GM21723 (cell line): Measurements from ENCODE around the gene SELENBP1.
"Not testable (repeated sequence)": the region's sequence is repeated elsewhere in the genome, so short reads cannot be mapped to it uniquely, and the experiment has no call there.

Source experiments
- ATAC-seq: cut with Tn5 transposase; IDR thresholded peaks from one replicate; pipeline ENCODE4 v1.9.1; 2021; ENCODE audit warnings: mild to moderate bottlenecking, moderate library complexity; ENCODE audit not compliant: unreplicated experiment

SELENBP1 gene

DNA sequence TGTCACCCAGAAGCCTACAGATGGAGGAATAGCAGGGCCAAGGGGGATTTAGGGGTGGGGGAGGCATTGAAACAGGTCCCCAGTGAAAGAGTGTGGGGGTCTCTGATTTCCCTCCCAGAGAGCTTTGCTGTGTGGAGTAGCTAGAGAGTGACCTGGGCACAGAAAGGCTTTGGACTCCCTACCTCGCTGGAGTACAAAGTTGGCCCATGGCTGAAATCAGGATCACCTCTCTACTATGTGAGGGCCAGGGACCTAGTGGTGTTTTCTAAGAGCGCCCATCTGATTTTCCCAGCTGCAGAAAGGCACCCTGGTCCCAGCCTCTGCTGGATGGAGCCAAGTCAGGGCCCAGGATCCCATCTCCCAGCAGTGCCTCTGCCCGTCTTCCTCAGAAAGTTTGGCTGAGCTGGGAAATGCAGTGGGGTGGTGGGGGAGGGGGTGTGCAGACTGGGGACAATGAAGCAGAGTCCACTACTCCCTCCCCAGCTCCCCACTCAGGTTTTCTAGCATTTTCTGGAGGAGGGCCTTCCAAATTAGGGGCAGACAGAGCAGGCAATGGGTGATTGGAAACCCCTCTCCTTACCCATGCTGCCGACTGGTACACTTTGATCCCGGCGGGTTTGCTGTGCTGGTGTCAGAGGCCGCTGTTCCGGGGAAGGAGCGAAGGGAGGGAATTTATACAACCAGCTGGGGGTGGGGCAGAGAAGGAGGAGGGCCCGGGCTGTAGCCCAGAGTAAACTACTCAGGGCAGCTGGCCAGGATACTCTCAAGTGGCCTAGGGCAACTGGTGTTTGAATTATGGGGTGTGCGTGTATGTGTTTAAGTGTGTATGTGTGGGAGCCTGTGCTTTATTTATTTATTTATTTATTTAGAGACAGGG, at the start of gene SELENBP1:
TSS of gene SELENBP1 (minus strand) at position 648 of the 877 bp plus-strand sequence. CDS start at position 584, 64 bp downstream.
- ATAC-seq, result no peak

DNA sequence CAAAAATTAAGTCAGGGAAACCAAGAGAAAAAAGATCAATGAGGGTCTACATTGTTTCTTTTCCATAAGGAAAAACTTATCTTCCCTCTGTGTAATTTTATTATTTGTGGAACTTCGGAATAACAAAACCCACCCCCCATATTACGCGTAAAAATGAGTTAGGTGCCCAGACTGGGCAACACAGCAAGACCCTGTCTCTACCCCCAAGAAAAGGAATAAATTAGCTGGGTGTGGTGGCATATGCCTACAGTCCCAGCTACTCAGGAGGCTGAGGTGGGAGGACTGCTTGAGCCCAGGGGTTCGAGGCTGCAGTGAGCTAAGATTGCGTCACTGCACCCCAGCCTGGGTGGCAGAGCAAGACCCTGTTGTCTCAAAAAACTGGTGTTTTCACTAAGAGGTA, 47.3 kb upstream of the SELENBP1 start:
- ATAC-seq, result no peak

DNA sequence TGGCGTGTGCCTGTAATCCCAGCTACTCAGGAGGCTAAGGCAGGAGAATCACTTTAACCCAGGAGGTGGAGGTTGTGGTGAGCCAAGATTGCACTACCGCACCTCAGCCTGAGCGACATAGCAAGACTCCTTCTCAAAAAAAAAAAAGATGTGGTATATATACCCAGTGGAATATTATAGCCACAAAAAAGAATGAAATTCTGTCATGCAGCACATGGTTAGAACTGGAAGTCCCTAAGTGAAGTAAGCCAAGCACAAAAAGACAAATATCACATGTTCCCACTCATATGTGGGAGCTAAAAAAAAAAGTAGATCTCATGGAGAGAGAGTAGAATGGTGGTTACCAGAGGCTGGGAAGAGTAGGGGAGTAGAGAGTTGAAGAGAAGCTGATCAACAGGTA, 45.6 kb upstream of the SELENBP1 start:
- no peak for ATAC-seq

DNA sequence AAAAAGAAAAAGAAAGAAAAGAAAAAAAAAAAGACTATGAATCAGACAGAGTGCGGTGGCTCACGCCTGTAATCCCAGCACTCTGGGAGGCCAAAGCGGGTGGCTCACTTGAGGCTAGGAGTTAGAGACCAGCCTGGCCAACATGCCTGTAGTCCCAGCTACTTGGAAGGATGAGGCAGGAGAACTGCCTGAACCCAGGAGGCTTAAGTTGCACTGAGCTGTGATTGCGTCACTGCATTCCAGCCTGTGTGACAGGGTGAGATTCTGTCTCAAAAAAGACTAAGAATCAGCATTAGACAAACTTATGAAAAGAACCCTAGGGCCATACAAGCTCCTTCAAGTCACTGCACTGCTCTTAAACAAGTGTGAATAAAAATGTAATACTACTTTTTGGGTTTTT, 43.7 kb upstream of the SELENBP1 start:
- ATAC-seq, result no peak

DNA sequence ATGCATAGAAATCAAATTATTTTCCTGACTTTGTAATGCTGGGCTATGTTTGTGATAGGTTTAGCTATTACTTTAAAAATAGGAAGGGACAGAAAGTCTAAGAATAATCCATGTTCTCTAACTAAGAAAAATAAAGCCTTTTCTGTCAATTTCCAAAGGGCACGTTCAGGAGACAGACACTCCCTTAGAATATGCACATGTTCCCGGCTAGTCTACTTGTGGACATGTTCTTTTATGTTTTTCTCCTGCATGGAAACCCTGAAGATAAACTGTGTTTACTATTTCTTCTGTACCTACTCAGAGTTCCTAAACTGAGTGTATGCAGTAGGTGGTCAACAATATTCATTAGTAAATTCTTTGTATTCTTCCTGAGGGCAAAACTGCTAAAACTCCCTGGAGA, 39.4 kb upstream of the SELENBP1 start:
- no peak for ATAC-seq

DNA sequence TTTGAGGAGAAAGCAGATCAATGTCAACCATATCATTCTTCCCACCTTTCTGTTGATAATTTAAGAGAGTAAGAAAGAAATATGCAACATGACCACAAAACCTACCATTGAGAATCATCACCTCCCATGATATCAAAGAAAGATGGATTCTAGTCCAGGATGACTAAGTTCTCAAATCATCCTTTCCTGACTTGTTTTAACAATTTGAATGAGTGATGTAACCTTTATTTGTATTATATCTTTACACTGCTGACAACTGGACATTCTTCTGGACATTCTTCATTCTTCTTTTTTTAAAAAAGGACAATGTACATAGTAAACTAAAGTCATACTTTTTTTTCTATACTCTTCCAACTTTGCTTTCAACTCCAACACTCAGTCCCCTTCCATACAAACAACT, 36.4 kb upstream of the SELENBP1 start:
- ATAC-seq, result no peak

DNA sequence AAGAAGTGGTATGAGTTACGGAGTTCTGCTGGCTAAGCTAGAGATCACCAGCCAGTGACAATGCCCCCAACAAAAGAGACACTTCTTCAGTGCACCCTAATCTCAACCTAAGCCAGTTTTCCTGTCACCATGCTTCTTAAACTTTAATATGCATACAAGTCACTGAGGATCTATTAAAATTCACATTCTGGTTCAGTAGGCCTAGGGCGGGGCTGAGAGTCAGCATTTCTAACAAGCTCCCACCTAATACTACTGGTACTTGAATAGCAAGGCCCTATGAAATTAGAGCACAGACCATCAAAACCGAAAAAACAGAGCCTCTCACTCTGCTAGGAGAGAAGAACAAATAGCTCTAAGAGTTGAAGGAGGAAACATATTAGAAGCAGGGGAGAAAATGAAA, 34.8 kb upstream of the SELENBP1 start:
- no peak for ATAC-seq

DNA sequence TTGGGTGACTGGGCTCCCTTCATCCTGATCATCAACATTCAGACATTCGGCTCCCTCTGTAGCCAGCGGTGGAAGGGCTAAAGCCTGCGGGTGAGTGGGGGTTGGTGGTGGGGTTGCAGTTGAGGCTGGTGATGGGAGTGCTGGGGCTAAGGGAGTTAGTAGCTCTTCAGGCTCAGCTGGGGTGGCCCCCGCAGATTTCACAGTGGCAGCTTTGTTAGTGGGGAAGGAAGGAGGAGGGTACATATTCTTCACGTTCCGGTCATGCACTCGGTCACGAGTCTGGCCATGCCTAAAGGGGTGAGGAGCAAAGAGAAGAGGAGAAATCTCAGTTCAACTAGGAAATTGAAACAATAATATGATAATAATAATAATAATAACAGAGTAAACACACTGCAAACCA, 33.7 kb upstream of the SELENBP1 start:
- no peak for ATAC-seq

DNA sequence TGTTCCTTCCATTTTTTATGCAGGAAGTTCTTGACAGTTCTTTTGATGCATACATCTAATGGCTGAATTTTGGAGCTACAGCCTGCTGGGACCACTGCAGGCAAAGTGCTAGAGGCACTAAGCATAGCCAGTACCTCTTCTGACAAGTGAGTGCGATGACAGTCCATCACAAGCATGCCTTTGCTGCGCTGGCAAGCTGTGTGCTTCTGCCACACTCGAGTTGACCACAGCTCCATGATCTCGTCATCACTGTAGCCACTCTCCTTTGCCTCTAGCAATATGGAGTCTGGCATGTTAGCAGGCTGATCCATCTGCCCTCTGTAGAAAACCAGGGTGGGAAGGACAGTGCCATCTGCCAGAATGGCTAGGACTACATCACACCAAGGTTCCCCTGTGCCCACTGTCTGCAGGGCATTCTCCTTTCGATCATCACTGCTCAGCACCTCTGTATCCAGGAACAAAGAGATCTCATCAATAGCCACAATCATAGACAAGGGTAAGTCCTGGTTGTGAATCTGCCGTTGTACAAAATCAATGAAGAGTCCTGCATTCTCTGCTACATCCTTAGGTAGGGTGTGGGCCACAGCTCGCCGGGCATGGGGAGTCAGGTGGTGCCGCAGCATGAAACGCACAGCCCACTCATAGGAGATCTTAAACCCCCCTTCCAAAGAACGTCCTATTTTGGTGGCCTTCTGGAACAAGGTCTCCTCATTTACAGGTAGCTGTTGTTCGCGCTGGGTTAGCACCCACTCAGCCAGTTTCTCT, 32.9 kb upstream of the SELENBP1 start:
- ATAC-seq, result no peak

DNA sequence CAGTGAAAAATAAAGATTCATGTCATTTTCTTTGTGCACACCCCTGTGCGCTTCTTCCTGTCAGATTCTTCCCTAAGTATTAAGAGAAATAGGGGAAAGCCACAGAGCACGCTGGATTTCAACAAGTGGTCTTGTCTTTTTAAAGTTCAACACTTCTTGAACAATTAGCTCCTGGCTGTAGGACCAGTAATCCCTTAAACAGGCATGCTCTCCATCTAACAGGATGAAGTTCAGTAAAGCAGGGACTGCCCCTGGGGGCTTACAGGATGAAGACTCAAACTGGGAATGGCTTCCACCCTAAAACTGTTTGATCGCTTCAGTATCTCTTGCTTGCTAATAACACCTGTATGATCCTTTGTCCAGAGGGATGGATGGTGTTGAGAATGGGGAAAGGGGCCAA, 31.1 kb upstream of the SELENBP1 start:
- ATAC-seq, result no peak

DNA sequence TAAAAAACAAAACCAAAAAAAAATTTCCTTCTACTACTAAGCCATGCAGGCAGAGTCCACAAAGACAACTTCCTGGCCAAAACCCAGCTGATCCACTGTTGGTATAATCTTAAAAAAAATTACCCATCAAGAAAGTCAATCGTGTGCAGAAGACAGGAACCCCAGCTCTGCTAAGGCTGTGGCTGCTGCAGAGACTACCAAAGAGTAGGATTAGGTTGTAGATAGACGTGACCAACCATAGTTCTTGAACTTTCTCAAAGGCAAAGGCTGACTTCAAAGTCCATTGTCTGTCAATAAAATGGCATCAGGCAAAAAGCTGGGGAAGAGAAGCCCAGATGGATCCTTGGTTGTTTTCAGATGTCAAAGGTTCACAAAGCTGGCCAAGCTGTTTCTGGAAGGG, 30.3 kb upstream of the SELENBP1 start:
- ATAC-seq, result no peak

DNA sequence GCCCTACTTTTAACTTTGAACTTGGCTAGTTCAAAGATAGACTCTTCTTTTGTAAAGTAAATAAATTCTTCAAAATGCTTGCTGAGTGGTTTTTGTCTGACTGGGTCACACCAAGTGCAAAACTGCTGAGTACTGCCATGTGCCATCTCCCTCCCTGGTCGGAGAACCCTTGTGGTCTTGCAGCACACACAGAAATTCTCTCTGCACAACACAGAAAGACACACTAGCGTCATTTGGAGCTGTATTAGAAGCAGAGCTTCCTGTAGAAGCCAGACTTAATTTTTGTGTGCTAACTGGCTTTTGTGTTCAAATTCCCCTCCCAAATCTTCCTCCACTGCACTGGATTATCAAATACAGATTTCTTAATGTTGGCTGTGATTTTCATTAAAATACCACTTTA, 29.4 kb upstream of the SELENBP1 start:
- ATAC-seq, result no peak

DNA sequence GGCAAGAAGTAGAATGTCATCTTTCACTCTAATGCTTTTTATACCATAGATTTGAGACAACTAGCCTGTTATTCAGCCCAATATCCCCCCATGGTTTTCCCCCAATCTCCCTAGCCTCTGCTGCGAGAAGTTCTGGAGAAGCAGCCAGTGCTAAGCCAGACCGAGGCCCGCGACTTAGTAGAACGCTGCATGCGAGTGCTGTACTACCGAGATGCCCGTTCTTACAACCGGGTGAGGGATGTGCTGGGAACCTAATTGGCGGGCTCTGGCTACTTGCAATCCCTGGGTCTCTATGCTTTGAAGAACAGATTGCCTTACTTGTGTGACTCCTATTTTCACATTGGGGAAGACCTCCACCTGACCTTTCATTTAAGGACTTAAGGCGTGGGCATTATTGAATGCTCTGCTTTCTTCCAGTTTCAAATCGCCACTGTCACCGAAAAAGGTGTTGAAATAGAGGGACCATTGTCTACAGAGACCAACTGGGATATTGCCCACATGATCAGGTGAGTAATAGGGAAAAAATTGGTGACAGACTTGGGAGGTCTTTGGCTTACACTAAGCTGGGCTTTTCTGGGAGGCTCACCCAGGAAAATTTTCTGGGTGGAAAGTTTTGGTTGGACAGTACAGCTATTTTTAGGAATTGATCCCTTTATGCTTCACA, 28.8 kb upstream of the SELENBP1 start:
- ATAC-seq, result no peak

DNA sequence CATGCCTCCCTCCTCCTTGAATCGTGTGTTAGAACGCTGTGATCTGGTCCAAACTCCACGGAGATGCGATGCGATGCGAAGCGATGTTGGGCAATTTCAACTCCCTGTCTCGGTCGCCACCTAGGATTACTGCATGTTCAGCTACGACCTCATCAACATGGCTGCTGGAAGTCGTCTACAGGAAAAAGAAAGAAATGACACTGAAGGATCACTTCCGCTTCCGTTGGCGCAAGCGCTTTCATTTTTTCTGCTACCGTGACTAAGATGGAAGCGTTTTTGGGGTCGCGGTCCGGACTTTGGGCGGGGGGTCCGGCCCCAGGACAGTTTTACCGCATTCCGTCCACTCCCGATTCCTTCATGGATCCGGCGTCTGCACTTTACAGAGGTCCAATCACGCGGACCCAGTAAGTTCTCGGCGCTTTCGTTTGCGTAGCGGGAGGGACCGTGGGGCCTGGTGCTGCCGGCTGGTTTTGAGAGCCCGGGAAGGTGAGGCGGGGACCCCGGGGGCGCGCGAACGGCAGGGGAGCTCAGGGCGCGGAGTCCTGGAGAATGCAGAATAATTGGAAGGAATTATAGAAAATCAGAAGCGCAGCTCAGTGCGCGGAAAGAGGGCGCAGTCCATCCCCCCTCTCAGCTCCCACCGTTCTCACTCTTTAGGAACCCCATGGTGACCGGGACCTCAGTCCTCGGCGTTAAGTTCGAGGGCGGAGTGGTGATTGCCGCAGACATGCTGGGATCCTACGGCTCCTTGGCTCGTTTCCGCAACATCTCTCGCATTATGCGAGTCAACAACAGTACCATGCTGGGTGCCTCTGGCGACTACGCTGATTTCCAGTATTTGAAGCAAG, 27.0 kb upstream of the SELENBP1 start, which contains the start of gene PSMB4:
TSS of gene PSMB4 (plus strand) at position 250 of the 848 bp plus-strand sequence. CDS start at position 265, 15 bp downstream.
- peak; percentile 86 for ATAC-seq

DNA sequence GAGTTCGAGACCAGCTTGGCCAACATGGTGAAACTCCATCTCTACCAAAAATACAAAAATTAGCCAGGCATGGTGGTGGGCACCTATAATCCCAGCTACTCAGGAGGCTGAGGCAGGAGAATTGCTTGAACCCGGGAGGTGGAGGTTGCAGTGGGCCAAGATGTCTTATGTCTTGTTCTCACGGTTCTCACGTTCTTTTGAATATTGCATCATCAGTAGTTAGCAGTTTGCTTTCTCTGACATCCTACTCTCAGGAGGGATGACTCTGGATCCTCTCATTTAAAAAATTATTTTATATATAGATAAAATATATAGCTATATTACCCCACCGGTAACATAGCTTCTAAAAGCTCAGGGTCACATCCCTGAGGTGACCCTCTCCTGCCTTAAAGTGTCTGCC, 23.8 kb upstream of the SELENBP1 start:
- not testable (repeated sequence) for ATAC-seq

DNA sequence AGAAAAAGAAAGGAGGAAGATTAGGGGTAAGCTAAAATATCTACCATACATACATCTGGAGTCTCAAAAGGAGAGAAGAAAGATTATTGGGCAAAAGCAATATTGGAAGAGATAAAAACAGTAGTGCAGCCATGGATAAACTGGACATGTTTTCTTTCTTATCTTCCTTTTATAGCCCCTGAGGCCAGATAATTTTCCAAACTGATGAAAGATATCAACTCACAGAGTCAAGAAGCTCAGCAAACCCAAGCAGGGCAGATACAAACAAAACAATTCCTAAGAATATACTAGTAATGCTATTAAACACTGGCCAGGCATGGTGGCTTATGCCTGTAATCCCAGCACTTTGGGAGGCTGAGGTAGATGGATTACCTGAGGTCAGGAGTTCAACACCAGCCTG, 21.1 kb upstream of the SELENBP1 start:
- no peak for ATAC-seq

DNA sequence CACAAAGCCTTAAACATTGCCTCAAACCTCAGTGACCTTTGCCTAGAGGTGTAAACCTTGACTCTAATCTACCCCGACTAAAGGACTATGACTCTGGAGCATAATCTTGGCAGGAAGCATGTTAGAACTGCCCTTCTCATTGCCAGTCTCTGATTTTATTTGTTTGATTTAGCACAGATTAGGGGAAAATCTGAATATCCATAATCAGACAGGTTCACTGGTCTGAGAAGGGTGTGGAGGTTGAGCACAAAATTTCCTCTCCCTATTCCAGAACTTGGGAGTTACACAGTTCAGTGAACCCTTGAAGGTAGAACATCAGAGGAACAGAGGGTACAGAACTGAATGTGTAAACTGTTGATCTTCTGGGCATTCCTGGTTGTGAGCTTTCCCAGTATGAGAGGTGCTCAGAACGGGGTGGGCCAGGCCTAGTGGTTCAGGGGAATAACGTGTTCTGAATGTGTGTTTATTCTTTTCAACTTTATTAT, 18.6 kb upstream of the SELENBP1 start:
- no peak for ATAC-seq

DNA sequence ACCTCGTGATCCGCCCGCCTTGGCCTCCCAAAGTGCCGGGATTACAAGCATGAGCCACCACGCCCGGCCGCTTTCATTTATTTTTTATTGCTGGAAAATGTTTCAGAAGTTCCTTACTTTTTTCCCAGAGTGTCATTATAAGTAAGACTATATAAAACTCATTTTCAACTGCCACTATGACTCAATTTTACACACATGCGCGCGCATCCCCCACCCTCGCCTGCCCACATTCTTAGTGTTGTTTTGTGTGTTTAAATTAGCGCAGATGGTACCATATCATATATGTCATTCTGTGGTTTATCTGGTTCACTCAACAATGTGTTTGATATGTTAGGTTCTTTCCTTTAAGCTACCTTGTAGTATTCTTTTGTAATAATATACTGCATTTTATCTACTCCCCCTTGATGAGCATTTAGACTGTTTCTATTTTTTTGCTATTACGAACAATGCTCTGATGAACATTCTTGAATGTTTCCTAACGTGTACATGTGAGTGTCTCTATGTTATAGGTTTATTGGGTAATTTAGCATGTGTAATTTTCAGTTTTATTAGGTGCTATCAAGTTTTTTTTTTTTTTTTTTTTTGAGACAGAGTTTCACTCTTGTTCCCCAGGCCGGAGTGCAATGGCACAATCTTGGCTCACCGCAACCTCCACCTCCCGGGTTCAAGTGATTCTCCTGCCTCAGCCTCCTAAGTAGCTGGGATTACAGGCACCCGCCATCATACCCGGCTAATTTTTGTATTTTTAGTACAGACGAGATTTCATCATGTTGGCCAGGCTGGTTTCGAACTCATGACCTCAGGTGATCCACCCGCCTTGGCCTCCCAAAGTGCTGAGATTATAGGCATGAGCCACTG, 17.9 kb upstream of the SELENBP1 start:
- not testable (repeated sequence) for ATAC-seq

DNA sequence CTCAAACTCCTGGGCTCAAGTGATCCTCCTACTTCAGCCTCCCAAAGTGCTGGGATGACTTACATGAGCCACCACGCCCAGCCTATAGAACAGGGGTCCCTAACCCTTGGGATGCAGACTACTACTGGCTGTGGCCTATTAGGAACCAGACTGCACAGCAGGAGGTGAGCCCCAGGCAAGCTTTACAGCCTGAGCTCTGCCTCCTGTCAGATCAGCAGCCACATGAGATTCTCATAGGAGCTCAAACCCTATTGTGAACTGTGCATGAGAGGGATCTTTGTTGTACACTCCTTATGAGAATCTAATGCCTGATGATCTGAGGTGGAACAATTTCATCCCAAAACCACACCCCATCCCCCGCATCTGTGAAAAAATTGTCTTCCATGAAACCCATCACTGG, 13.5 kb upstream of the SELENBP1 start:
- ATAC-seq, result no peak
